ENCODE results near the gene CSF1.

- TF ChIP-seq CTCF (conservative IDR thresholded peaks at IDR 0.05; ENCODE audit: low read depth, low read length) (no peak), EZH2 (IDR thresholded peaks at IDR 0.05; ENCODE audit: borderline replicate concordance, low read depth, low read length, poor library complexity, severe bottlenecking) (no peak)
These were observed 33.9 kb downstream of the CSF1 start for GRCh38 chr1:109944541-109944940.

Data from A673 (cell line).